DOHH2 (cell line): ENCODE data around the gene ACSS2.

Experiments used
- EZH2phosphoT487 ChIP-seq: fragments of 200-600 bp; sonication (generic); IDR thresholded peaks from 2 replicates; pipeline ENCODE4 v1.6.1; 2017; ENCODE audit warnings: borderline replicate concordance, mild to moderate bottlenecking, antibody characterized with exemption, low read length, moderate library complexity, mixed read lengths
- TF ChIP-seq, protein P1 (sequence below): fragments of 200-600 bp; sonication (generic); IDR thresholded peaks from one replicate; pipeline ENCODE4 v1.5.1; 2014; ENCODE audit warnings: antibody characterized with exemption, mild to moderate bottlenecking, low read depth, low read length; ENCODE audit not compliant: poor library complexity, severe bottlenecking

DNA sequence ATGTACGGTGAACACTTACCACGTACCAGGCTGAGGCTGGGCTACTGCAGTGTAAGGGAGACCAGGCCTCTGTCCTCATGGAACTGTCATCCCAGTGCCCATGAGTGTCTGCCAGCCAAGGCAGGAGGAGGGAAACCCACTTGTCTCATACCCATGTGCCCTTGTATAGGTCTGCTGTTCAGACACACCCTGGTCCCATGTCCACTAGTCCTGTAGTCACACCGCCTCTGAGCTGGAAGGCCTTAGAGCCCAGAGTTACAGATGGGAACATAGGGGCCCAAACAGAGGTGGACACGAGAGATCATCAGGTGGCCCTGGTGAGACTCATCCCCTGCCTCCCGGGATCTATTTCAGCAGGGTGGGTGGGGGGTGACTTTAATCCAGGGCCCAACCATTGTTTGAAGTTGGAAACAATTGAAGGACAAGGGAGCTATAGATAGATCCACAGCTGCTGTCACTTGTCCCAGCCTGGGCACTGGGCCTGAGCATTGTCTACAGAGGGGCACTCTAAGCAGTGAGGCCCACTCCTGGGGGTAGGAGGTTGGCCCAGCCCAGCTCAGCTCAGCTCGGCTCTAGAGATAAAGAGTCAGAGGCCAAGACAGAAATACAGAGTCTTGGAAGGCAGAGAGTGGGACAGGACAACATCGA lies 93.9 kb downstream of the ACSS2 start:
- TF ChIP-seq, protein P1, sequence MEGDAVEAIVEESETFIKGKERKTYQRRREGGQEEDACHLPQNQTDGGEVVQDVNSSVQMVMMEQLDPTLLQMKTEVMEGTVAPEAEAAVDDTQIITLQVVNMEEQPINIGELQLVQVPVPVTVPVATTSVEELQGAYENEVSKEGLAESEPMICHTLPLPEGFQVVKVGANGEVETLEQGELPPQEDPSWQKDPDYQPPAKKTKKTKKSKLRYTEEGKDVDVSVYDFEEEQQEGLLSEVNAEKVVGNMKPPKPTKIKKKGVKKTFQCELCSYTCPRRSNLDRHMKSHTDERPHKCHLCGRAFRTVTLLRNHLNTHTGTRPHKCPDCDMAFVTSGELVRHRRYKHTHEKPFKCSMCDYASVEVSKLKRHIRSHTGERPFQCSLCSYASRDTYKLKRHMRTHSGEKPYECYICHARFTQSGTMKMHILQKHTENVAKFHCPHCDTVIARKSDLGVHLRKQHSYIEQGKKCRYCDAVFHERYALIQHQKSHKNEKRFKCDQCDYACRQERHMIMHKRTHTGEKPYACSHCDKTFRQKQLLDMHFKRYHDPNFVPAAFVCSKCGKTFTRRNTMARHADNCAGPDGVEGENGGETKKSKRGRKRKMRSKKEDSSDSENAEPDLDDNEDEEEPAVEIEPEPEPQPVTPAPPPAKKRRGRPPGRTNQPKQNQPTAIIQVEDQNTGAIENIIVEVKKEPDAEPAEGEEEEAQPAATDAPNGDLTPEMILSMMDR, result no peak
- no peak for TF ChIP-seq EZH2phosphoT487
